ENCODE results near the gene HMGN3.
A peak's percentile ranks its signal among the peaks of the same experiment; 100 is the strongest.

Gene HMGN3

GRCh38 chr6:79184641-79185040 is 49.8 kb downstream of the HMGN3 start:
- no peak for DNase-seq (ENCODE audit: low spot score)

DNA sequence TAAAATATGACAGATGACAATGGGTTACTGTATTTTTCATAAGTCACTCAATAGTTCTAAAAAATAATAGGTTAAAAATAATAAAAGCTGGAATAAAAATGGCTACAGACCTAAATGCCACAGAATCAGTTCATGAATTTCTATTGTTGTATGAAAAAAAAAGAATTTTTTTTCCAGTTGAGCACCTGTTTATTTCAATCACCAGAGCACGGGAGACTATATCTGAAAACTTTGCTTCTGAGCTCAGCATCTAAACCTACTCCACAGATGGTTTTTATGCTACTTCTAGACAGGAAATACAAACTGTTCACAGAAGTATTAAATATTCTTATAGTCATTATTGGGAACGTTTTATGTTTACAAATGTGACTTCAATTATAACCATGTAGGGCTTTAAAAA is 50.4 kb downstream of the HMGN3 start:
- no peak for DNase-seq (ENCODE audit: low spot score)

GRCh38 chr6:79180052-79180451 is 54.4 kb downstream of the HMGN3 start:
- no peak for DNase-seq (ENCODE audit: low spot score)

DNA sequence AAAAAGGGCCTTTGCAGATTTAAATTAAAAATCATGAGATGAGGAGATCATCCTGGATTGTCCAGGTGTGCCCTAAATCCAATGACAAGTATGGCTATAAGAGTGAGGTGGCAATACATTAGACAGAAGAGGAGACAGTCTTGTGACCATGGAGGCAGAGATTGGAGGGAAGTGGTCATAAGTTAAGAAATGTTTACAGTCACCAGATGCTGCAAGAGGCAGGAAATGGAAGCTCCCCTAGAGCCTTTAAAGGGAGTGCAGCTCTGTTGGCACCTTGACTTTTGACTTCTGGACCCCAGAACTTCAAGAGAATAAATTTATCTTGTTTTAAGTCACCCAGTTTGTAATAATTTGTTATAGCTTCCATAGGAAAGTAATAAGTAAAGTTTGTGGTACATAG is 61.1 kb downstream of the HMGN3 start:
- no peak for DNase-seq (ENCODE audit: low spot score)

DNA sequence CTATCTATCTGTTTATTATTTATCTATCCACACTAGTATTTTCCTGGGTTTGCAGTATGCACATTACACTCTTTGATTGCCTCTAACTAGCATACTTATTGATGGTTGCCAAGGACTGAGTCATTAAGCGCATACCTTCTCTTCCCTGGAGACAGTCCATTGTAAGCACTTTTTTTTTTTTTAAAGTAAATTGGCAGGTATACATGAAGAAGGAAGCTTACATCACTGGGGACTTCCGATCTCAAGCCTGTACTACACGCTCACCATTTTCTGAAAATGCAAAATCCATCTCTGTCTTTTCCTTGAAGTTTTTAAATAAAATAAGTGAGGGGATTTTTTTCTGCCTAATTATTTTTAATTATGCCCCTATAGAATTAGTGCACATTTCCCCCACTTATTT is 63.5 kb downstream of the HMGN3 start:
- DNase-seq (ENCODE audit: low spot score) = peak; percentile 26

DNA sequence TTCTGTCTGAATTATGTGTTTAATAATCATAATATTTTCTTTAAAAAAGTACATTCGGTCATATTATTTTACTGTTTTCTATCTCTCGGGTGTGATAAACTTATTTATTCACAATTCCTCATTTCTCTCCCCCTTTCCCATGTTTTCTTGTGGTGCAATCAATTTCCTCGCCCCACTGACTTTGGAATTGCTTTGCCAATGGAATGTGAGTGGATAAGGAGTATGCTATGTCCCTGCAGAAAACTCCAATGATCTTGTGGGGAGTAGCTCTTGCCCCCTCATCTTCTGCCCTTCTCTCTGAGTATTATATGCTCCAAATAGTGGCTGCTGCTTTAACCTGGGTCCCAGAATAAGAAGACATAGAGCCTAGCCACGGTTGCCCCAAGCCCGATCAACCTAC is 64.1 kb downstream of the HMGN3 start:
- no peak for DNase-seq (ENCODE audit: low spot score)

DNA sequence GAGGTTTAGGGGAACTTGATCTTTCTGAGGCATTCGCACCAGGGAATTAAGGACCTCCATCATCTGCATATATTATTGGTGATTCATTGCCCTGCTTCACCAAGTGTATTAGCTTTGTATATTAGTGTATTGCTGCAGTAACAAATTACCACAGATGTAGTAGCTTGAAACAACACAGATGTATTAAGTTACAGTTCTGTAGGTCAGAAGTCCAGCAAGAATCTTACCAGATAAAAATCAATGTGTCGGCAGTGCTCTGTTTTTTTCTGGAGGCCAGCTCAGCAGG is 65.8 kb downstream of the HMGN3 start:
- DNase-seq (ENCODE audit: low spot score) = no peak

DNA sequence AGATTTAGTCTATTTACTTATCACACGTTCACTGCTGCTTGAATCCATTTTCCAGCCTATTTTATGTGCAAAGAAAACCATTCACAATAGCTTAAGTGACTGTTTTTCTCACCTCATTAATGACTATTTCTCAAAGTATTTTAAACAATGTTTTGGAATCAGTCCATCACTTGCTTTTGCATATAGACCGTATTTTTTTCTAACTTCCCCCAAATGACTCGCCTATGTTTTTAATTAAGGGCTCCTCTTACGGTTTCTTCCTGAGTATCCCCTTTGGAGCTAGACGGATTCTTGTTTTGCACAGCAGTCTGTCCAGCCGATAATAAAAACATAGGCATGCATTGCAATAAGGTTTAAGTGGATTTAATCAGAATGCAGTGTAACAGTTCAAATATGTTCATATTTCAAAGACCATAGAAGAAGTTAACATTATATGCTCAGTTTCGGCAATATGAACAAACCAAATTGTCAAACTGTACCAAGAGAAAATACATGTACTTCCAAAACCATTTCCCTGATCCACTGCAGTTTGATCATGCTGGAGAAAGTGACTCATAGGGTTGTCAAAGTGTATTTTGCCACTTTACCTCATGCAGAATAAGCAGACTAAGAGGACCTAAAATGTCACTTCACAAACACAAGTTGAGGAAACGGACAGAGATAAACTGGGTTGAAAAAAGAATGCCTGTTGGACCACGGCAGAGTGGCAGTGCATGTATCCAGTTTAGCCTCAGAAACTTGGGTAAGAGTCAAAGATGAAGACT is 66.4 kb downstream of the HMGN3 start:
- no peak for DNase-seq (ENCODE audit: low spot score)

DNA sequence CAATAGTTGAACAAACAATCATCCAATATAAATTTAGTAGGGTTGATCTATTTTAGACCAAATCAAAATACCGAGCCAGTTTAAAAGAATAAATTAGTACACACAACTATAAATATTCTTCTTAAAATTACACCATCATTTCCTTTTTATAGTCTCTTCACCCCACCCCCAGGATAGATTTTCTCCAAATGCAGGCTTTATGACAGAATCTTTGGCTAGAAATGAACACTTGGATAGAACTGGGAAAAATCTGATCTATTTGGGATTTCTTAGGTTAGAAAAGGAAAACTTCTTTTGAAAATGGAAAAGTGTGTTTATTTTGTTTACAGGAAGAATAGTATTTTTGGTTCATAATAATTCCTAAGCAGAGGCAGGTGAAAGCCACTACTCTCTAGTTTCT is 74.6 kb downstream of the HMGN3 start:
- no peak for DNase-seq (ENCODE audit: low spot score)

DNA sequence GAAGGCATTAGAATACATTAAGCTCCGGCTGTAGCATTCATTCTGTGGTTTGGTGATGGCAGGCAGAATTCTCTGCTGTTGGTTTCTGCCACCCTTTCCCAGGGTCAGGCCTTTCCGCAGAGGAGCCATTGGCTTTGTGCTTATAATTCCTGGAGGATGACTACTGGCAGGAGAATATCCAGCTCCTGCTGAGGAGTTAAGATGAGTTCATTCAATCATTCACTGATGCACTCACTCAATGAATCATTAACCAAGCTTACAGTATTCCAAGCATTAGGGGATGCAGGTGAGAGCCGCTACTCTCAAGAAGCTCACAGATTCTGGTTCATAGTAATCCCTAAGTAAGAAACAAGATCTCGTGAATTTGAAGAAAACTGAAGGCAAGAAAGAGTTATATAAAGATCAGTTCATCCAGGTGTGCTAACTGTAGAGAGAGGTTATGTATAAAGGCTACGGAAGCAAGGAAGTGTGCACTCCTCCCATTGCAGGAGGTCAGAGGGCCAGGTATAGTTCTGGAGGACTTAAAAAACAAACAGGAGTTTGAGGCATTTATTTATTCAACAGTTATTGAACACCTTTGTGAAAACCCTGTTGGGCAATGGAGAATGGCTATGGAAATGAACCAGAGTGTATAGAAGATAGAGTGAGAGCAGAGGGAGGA is 75.5 kb downstream of the HMGN3 start:
- no peak for DNase-seq (ENCODE audit: low spot score)

DNA sequence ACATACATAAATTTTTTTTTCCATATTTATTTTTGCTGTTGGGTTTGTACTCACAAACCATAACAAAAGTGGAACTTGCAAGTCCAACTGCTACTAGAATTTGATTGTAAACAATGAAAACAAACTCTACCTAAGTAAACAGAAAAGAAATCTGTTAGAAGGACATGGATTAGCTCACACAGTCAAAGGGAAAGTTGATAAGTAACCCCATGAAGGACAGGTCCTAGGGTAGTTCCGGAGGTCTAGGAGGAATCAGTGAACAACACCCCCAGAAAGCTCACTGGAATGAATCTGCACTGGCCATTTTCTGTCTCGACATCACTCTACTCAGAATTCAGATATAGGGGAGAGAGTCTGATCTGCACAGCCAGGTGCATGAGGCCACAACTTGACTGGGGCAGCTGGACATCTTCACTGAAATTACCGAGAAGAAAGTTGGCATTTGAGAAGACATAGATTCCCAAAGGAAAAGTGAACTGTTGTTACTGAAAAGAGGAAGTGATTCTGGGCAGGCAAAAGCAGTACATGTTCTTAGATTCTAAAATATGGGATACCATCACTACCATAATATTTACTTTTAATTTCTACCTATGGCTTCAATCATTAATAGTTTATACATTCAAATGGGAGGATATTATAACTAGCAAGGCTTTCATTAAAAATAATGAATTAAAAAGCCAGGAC is 76.4 kb downstream of the HMGN3 start:
- no peak for DNase-seq (ENCODE audit: low spot score)

DNA sequence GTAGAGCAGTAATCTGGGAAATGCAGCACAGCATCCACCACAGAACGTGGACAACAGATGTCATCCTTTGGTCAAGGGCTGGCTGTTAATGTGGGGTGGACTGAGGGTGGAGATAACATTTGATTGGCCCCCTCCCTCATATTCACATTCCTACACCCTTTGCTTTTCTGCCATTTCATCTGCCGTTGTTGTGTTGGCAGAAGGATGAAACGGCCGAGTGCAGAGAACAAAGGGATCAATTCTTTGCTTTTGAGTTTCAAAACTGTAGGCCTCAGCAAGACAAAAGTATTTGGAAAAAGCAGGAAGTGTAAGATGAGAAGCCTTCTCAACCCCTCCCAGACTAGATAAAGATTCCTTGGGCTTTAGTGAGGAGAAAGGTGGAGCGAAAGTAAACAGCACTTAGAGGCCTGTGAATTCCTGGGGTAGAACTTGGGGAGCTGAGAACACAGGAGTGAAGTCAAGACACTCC is 82.2 kb downstream of the HMGN3 start:
- DNase-seq (ENCODE audit: low spot score) = peak; percentile 67
